Activated CD4-positive, alpha-beta T cell treated with anti-CD3 and anti-CD28 coated beads, Interleukin-2, amount 50 U/mL, for 24 hours (primary cell): ENCODE data around the gene CDHR5.
A peak's percentile ranks its signal among the peaks of the same experiment; 100 is the strongest.
"Not testable (repeated sequence)": the region's sequence is repeated elsewhere in the genome, so short reads cannot be mapped to it uniquely, and the experiment has no call there.

ENCODE experiments used
- DNase-seq, 2 donors: peaks; one replicate each; pipeline ENCODE4 v3.0.0-alpha.2; 2020; ENCODE audit warnings: low read depth in 1 of 2, low spot score in 1 of 2

The CDHR5 gene

GRCh38 chr11:587978-588380 is 36.8 kb downstream of the CDHR5 start:
- peak; percentile 46 to 57 for DNase-seq

- no peak for DNase-seq
Observed at GRCh38 chr11:587546-587945, 37.2 kb downstream of the CDHR5 start.

- DNase-seq, result no peak
Observed at GRCh38 chr11:586376-587316, 38.1 kb downstream of the CDHR5 start.

GRCh38 chr11:584287-584686 is 40.5 kb downstream of the CDHR5 start:
- no peak for DNase-seq

- DNase-seq, result no peak
Observed at GRCh38 chr11:581752-582151, 43.0 kb downstream of the CDHR5 start.

DNA sequence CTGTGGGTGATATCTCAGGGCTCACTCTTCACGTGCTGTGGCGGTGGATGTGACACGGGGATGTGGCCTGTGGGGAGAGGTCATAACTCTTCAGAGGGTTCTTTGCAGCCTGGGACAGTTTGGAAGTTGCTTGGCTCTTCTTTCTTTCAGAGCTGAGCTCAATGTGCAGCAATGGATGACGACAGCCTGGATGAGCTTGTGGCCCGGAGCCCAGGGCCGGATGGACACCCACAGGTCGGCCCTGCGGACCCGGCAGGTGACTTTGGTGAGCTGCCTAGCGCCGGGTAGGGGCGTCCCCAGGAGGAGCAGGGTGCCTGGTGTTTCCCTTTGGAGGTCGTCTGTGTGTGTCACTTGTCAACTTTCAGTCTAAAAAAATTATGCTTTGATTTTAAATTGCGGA is 43.4 kb downstream of the CDHR5 start:
- no peak for DNase-seq

DNA sequence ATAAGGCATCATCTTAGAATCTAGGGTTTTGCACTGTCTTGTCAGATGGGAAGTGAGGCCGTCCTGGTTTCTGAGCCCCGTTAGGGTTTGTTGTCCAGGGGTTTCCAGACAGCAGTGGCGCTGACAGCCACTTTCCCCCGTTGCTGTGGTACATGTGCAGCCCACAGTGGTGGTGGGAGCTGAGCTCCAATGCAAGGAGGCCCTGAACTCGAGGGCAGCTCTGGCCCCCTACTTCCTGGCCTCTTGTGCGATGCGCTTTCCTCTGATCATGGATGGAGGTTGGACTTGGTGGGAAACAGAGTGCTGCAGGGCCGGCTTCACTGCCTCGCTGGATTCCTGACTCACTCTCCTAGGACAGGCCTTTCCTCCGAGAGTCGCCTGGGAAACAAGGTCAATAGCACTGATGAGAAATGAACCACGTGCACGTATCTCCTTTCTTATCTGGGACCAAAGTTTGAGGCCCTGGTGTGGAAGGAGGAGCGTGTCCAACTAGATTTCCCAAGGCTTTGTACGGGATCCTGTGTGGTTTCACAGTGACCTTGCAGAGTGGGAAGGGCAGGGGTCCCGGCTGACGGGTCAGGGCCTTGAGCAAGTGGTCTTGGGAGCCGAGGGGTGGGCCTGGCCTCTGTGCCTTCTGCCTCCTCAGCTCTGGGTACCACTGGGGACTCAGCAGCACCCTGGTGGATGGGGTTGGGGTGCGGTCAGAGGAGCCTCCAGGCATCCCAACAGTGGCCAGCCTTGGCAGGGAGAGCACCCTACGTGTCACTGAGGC is 44.7 kb downstream of the CDHR5 start:
- DNase-seq, result no peak

DNA sequence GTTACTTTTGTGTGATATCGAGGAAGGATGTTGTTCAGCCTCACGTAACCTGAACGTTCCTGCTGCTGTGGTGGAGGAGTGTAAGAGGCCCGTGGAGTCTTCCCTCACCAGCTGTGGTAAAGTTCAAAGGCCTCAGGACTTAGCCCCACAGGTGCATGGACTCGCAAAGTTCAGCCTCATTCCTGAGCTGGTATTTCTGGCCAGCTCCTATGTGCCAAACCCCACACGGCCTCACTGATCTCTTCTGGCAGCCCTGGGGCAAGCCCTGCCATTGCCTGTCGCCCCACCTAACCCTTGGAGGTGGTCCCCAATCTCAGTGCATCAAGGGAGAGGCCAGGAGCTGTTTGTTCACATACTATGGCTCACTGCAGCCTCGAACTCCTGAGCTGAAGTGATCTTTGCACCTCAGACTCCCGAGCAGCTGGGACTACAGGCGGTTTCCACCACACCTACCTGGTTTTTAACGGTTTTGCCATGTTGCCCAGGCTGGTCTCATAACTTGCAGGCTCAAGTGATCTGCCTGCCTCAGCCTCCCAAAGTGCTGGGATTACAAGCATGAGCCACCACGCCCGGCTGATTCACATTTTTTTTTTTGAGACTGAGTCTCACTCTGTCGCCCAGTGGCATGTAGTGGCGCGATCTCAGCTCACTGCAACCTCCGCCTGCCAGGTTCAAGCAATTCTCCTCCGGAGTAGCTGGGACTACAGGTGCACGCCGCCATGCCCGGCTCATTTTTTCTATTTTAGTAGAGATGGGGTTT is 46.3 kb downstream of the CDHR5 start:
- DNase-seq, result no peak

DNA sequence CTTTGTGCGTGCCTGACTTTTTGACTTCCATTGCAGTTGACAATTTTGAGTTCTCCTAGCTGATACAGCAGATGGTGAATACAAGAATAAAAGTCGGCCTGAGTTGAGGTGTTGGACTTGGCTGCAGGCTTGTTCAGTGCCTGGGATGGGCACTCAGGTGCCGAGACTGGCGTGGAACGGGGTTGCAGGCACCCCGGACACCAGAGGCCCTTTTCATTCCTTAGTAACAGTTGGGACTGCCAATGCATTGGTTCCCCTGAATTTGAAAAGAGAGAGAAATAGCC is 47.2 kb downstream of the CDHR5 start:
- DNase-seq, result no peak

- no peak for DNase-seq
Observed at GRCh38 chr11:576811-577610, 47.7 kb downstream of the CDHR5 start.

DNA sequence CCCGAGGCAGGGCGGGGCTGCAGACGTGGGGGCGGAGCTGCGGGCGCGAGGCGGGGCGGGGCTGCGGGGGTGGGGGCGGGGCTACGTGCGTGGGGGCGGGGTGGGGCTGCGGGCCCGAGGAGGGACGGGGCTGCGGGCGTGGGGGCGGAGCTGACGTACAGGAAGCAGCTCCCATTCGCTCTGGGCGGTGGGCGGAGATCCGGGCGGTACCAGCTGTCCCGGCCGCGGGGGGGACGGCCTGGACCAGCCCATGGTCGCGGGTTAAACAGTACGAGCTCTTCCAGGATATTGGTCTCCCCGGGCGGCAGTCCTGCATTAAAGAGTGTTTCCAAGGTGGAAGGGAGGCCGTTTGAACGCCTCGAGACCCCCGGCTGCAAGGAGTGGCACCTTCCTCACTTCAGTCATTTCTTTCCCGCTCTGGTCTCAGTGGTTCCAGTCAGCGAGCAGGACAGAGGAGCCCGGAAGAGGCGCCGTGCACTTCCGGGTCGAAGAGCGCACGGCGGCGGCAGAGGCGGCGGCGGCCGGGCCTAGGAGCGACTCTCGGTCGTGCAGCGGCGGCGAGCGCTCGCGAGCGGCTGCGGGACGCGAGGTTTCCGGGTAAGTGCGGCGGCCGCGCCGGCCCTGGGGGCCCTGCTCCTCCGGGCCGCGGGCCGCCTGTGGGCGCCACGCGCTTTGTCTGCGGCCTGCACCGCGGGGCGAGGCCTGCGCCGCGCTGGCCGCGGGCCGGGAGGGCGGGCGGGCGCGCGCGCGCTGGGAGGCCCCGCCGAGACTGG is 48.6 kb downstream of the CDHR5 start, which contains the start of gene PHRF1:
PHRF1 (plus strand) TSS at position 475 of the 773 bp plus-strand sequence. CDS start 5,043 bp downstream, outside the sequence.
- peak; percentile 91 to 92 for DNase-seq

- no peak for DNase-seq
Observed at GRCh38 chr11:575313-575995, 49.3 kb downstream of the CDHR5 start.

- DNase-seq, result no peak
Observed at GRCh38 chr11:574632-575312, 50.0 kb downstream of the CDHR5 start.

- not testable (repeated sequence) for DNase-seq
Observed at GRCh38 chr11:574031-574570, 50.7 kb downstream of the CDHR5 start.

GRCh38 chr11:573146-573759 is 51.5 kb downstream of the CDHR5 start:
- DNase-seq, result no peak

DNA sequence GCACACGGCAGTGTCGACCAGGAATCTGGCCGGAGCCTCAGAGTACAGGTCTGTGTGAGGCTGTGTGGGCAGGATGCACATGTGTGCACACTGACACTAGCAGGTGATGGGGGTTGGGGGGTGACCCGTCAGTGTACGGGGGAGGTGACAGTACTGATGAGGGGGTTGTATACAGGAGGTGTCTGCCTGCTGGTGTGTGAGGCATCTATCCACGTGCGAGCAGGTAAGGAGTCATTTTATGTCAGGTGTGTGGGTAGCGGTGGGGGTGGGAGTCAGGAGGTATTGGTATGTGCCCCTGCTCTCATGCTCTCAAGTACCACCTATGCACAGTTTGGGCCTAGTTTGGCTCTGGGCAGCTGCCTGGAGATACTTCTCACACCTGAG is 53.0 kb downstream of the CDHR5 start:
- no peak for DNase-seq

DNA sequence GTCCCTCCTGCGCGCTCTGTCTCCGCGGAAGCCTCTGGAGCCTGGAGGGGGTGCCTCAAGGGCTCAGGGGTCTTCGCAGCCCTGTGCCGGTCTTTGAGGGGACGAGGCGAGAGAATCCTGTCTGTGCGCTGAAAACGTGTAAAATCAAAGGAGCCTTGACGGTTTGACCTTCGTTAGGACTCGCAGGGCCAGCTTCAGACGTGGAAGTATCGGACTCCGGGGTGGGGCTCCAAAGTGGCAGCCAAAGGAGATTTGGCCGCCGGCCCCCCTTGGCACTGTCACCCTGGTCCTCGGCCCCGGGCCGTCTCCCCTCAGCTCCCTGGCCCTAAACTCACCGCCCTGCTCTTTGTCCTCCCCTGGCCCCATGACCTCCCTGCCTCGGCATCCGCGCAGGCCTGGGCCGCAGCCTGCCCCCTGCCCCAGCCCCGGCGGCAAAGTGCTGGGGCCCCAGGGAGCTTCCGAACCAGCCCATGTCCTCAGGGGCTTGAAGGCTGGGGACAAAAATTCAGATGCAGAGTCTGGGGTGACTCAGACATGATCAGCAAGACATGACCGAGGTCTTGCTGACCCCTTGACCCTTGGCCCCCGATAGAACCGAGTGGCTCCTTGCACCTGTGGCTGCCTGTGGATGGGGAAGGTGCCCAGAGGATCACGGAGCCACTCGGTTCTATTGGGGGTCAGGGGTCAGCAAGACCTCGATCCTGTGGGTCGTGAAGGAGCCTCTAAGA is 55.4 kb downstream of the CDHR5 start:
- no peak for DNase-seq
